Loucy (cell line): Measurements from ENCODE around the gene HRH2.

ENCODE experiments used
- H2AFZ ChIP-seq: fragments of 200-600 bp; sonication (generic); 2 replicates; pipeline ENCODE4 v1.6.0; 2016; ENCODE audit warnings: antibody characterized with exemption, mild to moderate bottlenecking, low read length, moderate library complexity
- H3F3A ChIP-seq: fragments of 200-600 bp; 2 replicates; pipeline ENCODE4 v1.6.0; 2016; ENCODE audit warnings: antibody characterized with exemption, low read depth, mild to moderate bottlenecking
- H3K27me3 ChIP-seq: fragments of 200-600 bp; sonication (generic); 2 replicates; pipeline ENCODE4 v1.6.1; 2014; ENCODE audit warnings: low read length, mild to moderate bottlenecking; ENCODE audit not compliant: insufficient read depth, poor library complexity, severe bottlenecking
- H3K36me3 ChIP-seq: fragments of 200-600 bp; sonication (generic); 2 replicates; pipeline ENCODE4 v1.6.1; 2016; ENCODE audit warnings: low read length; ENCODE audit not compliant: insufficient read depth
- H3K4me1 ChIP-seq: fragments of 200-600 bp; sonication (generic); 2 replicates; pipeline ENCODE4 v1.5.1; 2014; ENCODE audit warnings: low read length, mild to moderate bottlenecking; ENCODE audit not compliant: insufficient read depth, poor library complexity, severe bottlenecking
- H3K4me2 ChIP-seq: fragments of 200-600 bp; sonication (generic); 2 replicates; pipeline ENCODE4 v1.6.0; 2014; ENCODE audit warnings: antibody characterized with exemption, low read length, low read depth, mild to moderate bottlenecking; ENCODE audit not compliant: poor library complexity, severe bottlenecking
- H3K4me3 ChIP-seq: fragments of 200-600 bp; sonication (generic); 2 replicates; pipeline ENCODE4 v1.5.1; 2014; ENCODE audit warnings: low read length, mild to moderate bottlenecking, mixed read lengths; ENCODE audit not compliant: poor library complexity, severe bottlenecking
- H3K79me2 ChIP-seq: fragments of 200-600 bp; sonication (generic); 2 replicates; pipeline ENCODE4 v1.6.1; 2014; ENCODE audit warnings: low read length; ENCODE audit not compliant: insufficient read depth
- H3K9ac ChIP-seq: fragments of 200-600 bp; sonication (generic); 2 replicates; pipeline ENCODE4 v1.6.0; 2014; ENCODE audit warnings: mild to moderate bottlenecking, low read depth, low read length, moderate library complexity; ENCODE audit not compliant: poor library complexity, severe bottlenecking
- H3K9me2 ChIP-seq: fragments of 200-600 bp; sonication (generic); replicated peaks from 2 replicates; pipeline ENCODE4 v1.6.1; 2016; ENCODE audit warnings: low read depth, low read length, mixed read lengths
- H3K9me3 ChIP-seq: fragments of 200-600 bp; sonication (generic); 2 replicates; pipeline ENCODE4 v1.6.1; 2014; ENCODE audit warnings: mild to moderate bottlenecking, antibody characterized with exemption, low read length, low read depth; ENCODE audit not compliant: insufficient read depth
- H4K20me1 ChIP-seq: fragments of 200-600 bp; sonication (generic); 2 replicates; pipeline ENCODE4 v1.6.0; 2014; ENCODE audit warnings: antibody characterized with exemption, low read length, mild to moderate bottlenecking; ENCODE audit not compliant: insufficient read depth, poor library complexity, severe bottlenecking
- EZH2phosphoT487 ChIP-seq: fragments of 200-600 bp; IDR thresholded peaks from 2 replicates; pipeline ENCODE4 v1.6.1; 2018; ENCODE audit warnings: antibody characterized with exemption, mild to moderate bottlenecking, moderate library complexity, borderline replicate concordance
- TF ChIP-seq, protein P1 (sequence below): fragments of 200-600 bp; sonication (generic); conservative IDR thresholded peaks from 2 replicates; pipeline ENCODE4 v1.5.1; 2014; ENCODE audit warnings: mild to moderate bottlenecking, antibody characterized with exemption, low read length

The HRH2 gene

DNA sequence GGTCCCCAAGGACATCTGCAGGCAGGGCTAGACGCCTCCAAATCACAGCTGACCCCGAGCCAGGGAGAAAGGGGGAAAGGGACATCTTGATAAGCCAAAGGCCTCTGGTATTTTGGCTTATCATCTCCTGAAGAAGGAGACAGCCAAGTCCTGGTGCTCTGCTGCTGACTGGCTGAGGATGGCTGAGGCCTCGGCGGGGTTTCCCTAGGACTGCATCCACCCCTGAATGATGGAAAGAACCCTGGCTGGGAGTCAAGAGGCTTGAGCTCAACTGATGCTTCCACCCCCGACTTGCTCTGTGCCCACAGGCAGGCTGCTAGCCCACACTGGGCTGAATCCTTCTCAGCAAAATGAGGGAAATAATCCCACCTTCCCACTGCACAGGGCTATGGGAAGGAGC lies 30.9 kb upstream of the HRH2 start:
- H3K79me2 ChIP-seq: no peaks in the 10 kb centered on the region
- H3K9me3 ChIP-seq: no peaks in the 10 kb centered on the region
- TF ChIP-seq EZH2phosphoT487: no peak
- TF ChIP-seq, protein P1, sequence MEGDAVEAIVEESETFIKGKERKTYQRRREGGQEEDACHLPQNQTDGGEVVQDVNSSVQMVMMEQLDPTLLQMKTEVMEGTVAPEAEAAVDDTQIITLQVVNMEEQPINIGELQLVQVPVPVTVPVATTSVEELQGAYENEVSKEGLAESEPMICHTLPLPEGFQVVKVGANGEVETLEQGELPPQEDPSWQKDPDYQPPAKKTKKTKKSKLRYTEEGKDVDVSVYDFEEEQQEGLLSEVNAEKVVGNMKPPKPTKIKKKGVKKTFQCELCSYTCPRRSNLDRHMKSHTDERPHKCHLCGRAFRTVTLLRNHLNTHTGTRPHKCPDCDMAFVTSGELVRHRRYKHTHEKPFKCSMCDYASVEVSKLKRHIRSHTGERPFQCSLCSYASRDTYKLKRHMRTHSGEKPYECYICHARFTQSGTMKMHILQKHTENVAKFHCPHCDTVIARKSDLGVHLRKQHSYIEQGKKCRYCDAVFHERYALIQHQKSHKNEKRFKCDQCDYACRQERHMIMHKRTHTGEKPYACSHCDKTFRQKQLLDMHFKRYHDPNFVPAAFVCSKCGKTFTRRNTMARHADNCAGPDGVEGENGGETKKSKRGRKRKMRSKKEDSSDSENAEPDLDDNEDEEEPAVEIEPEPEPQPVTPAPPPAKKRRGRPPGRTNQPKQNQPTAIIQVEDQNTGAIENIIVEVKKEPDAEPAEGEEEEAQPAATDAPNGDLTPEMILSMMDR: no peak
- no peaks in the 10 kb centered on the region for H4K20me1 ChIP-seq
- no peak overlapping the region for H2AFZ ChIP-seq
- no peak overlapping the region for H3K4me2 ChIP-seq
- H3F3A ChIP-seq: no peaks in the 10 kb centered on the region
- no peaks in the 10 kb centered on the region for H3K9me2 ChIP-seq
- no peak overlapping the region for H3K9ac ChIP-seq
- H3K4me1 ChIP-seq: no peaks in the 10 kb centered on the region
- no peaks in the 10 kb centered on the region for H3K27me3 ChIP-seq
- H3K36me3 ChIP-seq: no peaks in the 10 kb centered on the region
- no peak overlapping the region for H3K4me3 ChIP-seq

DNA sequence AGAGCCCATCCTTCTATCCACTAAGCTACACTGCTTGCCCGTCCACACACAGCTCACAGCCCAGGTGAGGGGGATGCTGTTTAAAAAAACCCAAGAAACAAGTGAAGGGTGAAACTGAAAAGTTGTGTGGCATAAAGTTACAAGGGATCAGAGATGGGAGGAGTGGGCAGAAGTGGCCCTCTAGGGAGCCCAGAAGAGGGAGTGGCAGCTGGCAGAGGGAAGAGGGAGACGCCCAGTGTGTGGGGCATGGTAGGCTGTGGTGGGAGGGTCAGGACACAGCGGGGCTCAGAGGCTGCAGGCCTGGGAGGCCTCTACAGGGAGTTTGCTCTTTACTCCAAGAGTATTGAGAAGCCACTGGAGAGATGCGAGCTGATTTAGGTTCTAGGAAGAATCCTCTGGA lies 30.1 kb upstream of the HRH2 start:
- Histone ChIP-seq H3K36me3 (no peaks in the 10 kb centered on the region), H3K9ac (no peak overlapping the region), H4K20me1 (no peaks in the 10 kb centered on the region), H3K9me2 (no peaks in the 10 kb centered on the region), H3K79me2 (no peaks in the 10 kb centered on the region), H3K4me2 (no peak overlapping the region), H3F3A (no peaks in the 10 kb centered on the region), H2AFZ (no peak overlapping the region), H3K4me1 (no peaks in the 10 kb centered on the region), H3K27me3 (no peaks in the 10 kb centered on the region), H3K4me3 (no peak overlapping the region), H3K9me3 (no peaks in the 10 kb centered on the region)
- TF ChIP-seq EZH2phosphoT487: no peak
- TF ChIP-seq, protein P1: no peak

DNA sequence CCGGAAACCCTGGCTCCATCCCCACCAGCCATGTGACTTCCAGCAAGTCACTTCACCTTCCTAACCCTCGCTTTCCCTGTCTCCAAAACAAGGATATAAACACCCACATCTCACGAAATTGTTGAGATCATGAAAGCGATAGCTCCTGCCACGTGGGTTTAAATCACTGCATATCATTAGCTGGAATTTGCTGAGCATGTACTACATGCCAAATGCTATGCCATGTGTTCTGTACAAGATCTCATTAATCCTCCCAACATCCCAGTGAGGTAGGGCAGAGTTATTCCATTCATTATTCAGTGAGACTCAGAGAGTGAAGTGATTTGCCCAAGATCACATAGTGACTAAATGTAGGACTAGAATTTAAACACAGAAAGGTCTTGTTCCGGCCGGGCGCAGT lies 29.2 kb upstream of the HRH2 start:
- Histone ChIP-seq H3K27me3 (no peaks in the 10 kb centered on the region), H3K9me3 (no peaks in the 10 kb centered on the region), H3K4me1 (no peaks in the 10 kb centered on the region), H2AFZ (no peak overlapping the region), H3K9me2 (no peaks in the 10 kb centered on the region), H3K4me3 (no peak overlapping the region), H3K79me2 (no peaks in the 10 kb centered on the region), H3F3A (no peaks in the 10 kb centered on the region), H3K4me2 (no peak overlapping the region), H3K36me3 (no peaks in the 10 kb centered on the region), H3K9ac (no peak overlapping the region), H4K20me1 (no peaks in the 10 kb centered on the region)
- no peak for TF ChIP-seq EZH2phosphoT487
- TF ChIP-seq, protein P1: no peak
